AG04450 (cell line): ENCODE results near the gene ZCCHC24. TPM values are rescaled to one million over a fixed set of nuclear protein-coding genes. Genes with fewer than 3 reads are reported as not detected.

Experiments
- CTCF ChIA-PET: fragments of 300-600, 350-600 bp; formaldehyde crosslinking; extraction: SDS; loops from one replicate; lab custom pipeline; 2022; ENCODE audit warnings: antibody characterized with exemption, inconsistent platforms; lab: Charles Lee
- POLR2A ChIA-PET: fragments of 350-600 bp; formaldehyde crosslinking; extraction: SDS; loops from one replicate; lab custom pipeline; 2021; ENCODE audit warnings: antibody characterized with exemption, inconsistent platforms; lab: Yijun Ruan, JAX
- DNase-seq: peaks from one replicate; pipeline ENCODE4 v3.0.0-alpha.2; 2011; ENCODE audit warnings: low read depth, low spot score
- H3K27ac ChIP-seq: one replicate; pipeline ENCODE4 v1.5.1; 2012; ENCODE audit warnings: low read depth, low read length, control low read depth
- H3K27me3 ChIP-seq: one replicate; pipeline ENCODE4 v1.6.0; 2012; ENCODE audit warnings: low read length; ENCODE audit not compliant: control insufficient read depth, insufficient read depth
- H3K4me3 ChIP-seq: 2 replicates; pipeline ENCODE4 v1.5.1; 2011; ENCODE audit warnings: mild to moderate bottlenecking, low read depth, low read length, control low read depth
- H3K9me3 ChIP-seq: 2 replicates; pipeline ENCODE4 v1.5.1; 2012; ENCODE audit warnings: low read length; ENCODE audit not compliant: control insufficient read depth, insufficient read depth
- polyA plus RNA-seq: library from polyadenylated mRNA; depleted of rRNA; stranded (reverse); fragments of >200 nt; gene quantifications from 2 replicates; pipeline ENCODE4 v1.2.3, GENCODE V29; 2011
- TF ChIP-seq, protein P1 (sequence below): IDR thresholded peaks from 2 replicates; pipeline ENCODE4 v1.5.1; 2011; ENCODE audit warnings: low read depth, low read length, control low read depth, inconsistent platforms

The ZCCHC24 gene
- polyA plus RNA-seq, 1 experiment = 37.4 TPM

DNA sequence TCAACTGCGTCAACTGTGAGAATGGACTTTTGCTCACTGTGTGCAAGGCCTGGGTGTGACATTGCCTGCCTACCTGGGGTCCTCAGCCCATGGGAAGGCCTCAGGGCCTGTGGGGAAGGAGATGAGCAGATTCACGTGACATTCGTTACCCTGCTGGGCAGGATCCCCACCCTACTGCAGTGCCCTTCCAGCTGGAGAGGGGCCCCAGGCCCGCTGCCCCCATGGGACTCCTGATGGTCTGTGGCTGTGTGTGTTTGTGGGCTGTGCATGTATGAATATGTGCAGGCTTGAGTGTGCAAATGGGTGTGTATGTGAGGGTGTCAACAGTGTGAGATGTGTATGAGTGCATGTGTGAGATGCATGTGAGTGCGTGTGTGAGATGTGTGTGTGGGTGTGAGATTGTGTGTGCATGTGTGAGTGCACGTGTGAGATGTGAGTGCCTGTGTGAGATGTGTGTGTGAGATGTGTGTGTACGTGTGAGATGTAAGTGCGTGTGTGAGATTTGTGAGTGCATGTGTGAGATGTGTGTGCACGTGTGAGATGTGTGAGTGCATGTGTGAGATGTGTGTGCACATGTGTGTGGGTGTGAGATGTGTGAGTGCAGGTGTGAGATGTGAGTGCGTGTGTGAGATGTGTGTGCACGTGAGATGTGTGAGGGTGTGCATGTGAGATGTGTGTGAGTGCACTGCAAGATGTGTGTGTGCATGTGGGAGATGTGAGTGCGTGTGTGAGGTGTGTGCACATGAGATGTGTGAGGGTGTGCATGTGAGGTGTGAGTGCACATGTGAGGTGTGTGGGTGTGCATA, 68.5 kb downstream of the ZCCHC24 start:
- TF ChIP-seq, protein P1, sequence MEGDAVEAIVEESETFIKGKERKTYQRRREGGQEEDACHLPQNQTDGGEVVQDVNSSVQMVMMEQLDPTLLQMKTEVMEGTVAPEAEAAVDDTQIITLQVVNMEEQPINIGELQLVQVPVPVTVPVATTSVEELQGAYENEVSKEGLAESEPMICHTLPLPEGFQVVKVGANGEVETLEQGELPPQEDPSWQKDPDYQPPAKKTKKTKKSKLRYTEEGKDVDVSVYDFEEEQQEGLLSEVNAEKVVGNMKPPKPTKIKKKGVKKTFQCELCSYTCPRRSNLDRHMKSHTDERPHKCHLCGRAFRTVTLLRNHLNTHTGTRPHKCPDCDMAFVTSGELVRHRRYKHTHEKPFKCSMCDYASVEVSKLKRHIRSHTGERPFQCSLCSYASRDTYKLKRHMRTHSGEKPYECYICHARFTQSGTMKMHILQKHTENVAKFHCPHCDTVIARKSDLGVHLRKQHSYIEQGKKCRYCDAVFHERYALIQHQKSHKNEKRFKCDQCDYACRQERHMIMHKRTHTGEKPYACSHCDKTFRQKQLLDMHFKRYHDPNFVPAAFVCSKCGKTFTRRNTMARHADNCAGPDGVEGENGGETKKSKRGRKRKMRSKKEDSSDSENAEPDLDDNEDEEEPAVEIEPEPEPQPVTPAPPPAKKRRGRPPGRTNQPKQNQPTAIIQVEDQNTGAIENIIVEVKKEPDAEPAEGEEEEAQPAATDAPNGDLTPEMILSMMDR = no peak
- ChIA-PET POLR2A (no interaction called here), CTCF (interaction anchor here (3.9 kb wide), 1 partner anchor 92 kb away, joined by 28 read pairs; no protein-coding TSS in a partner anchor)
- Histone ChIP-seq H3K27me3 (no peaks in the 10 kb centered on the region), H3K9me3 (no peaks in the 10 kb centered on the region), H3K27ac (no peak overlapping the region), H3K4me3 (no peak overlapping the region)
- no peak for DNase-seq

DNA sequence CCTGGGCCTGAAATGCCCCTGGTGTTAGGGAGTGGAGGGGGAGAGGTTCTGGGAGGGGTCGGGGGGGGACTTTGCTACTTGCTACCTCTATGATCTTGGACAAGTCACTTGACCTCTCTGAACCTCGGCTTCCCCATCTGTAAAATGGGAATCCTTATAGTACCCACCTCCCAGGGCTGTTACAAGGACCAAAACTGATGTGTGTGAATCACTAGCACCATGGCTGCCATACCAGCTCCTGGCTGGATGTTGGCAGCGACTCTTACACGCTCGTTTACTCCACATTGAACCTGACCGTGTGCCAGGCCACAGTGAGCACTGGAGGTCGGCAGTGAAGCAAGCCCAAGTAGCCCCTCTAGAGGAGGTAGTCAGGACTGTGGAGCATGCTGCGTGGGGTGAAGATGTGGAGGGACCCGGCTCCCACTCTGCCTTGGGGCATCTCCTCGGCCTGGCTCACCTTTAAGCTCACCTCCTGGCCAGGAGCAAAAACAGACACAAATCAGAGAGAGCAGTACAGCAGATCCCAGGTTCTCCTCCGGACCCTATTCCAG, 69.3 kb downstream of the ZCCHC24 start:
- H3K9me3 ChIP-seq = no peaks in the 10 kb centered on the region
- ChIA-PET CTCF (interaction anchor here (0.9 to 3.9 kb wide), 6 partner anchors 12 to 231 kb away, joined by 3 to 42 read pairs (median 12); no protein-coding TSS in a partner anchor), POLR2A (interaction anchor here (1.3 kb wide), 1 partner anchor 23 kb away, joined by 5 read pairs; no protein-coding TSS in a partner anchor)
- TF ChIP-seq, protein P1 = no peak
- no peak overlapping the region for H3K27ac ChIP-seq
- DNase-seq = no peak
- H3K27me3 ChIP-seq = no peaks in the 10 kb centered on the region
- H3K4me3 ChIP-seq = no peak overlapping the region

DNA sequence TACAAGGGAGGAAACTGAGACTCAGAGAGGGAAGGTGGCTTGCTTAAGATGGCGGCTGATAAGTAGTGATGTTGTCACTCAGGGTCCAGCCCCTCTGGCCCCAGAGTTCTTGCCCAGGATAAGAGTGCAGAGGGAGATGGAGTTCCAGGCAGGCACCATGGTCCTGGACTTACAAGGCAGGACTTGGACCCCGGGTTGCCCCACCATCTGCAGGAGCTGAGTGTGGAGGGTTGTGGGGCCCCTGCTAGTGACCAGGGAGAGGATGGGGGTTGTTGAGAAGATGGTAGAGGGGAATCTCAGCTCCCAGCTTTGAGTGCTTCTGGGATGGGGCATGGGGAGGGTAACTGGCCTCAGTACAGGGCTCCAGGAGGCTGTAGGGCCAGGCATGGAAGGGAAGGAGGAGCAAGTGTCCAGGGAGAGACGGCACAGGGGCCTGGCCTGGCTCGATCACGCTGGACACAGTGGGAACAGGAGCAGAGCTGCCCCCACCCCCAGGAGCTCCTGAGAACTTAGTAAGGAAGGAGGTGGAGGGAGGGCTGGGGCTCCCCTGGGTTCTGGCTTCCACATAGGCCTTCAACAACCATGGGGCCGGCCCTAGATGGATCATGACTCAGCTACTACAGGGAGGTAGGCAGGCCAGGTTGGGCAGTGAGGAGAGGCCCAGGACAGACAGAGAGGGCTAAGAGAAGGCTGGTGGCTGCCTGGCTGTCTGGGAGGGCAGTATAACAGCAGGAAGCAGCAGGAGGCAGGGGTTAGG, 69.9 kb downstream of the ZCCHC24 start:
- DNase-seq = no peak
- ChIA-PET CTCF (interaction anchor here (0.7 to 3.9 kb wide), 12 partner anchors 12 to 671 kb away, joined by 3 to 42 read pairs (median 5); no protein-coding TSS in a partner anchor), POLR2A (interaction anchor here (0.5 to 1.3 kb wide), 2 partner anchors 24 to 25 kb away, joined by 5 to 6 read pairs; no protein-coding TSS in a partner anchor)
- Histone ChIP-seq H3K27ac (no peak overlapping the region), H3K27me3 (no peaks in the 10 kb centered on the region), H3K9me3 (no peaks in the 10 kb centered on the region), H3K4me3 (no peak overlapping the region)
- TF ChIP-seq, protein P1 = no peak

DNA sequence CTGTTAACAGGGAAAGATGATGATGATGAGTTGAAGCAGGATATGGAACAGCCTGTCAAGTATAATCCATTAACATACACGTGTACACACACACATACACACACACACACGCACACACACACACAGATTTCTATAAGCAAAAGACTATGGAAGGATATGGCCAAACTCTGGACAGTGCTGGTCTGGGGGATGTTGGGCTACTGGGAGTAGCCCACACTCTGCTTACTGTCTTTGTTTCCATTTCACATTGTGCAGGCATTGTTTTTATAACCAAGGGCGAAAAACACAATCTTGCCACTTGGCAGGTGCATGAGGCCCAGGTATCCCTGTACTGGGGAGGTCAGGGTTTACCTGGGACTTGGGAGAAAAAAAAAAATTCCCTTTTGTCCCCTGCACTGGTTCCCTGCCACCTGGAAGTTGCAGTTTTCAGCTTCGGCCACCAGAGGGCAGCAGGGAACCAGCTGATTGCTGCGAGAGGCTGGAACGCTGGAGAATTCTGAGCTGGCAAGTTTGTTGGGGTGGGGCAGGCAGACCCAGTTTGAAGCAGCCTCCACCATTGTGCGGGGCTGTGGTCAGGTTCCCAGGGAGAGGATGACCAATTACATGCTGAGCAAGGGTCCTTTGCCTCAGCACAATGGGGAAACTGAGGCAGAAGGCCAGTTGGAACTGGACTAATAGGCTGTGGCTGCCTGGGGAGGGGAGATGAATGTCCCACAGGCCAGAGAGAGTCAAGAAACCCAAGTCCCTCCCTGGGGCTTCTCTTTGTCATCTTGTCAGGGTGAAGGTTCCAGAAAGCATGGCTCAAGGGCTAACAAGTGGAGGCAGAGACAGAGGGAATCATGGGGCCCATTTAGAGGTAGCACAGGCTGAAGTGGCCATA, 70.9 kb downstream of the ZCCHC24 start:
- TF ChIP-seq, protein P1 = peak; percentile 96
- ChIA-PET CTCF (interaction anchor here (0.6 to 3.9 kb wide), 52 partner anchors 9 to 784 kb away, joined by 3 to 42 read pairs (median 5); partner anchors contain the start of gene PPIF), POLR2A (interaction anchor here (1.0 kb wide), 1 partner anchor 70 kb away, joined by 3 read pairs; no protein-coding TSS in a partner anchor)
- Histone ChIP-seq H3K9me3 (no peaks in the 10 kb centered on the region), H3K4me3 (no peak overlapping the region), H3K27ac (no peak overlapping the region), H3K27me3 (no peaks in the 10 kb centered on the region)
- peak; percentile 45 for DNase-seq
